ENCODE results near the gene BST2.

BST2 gene, protein sequence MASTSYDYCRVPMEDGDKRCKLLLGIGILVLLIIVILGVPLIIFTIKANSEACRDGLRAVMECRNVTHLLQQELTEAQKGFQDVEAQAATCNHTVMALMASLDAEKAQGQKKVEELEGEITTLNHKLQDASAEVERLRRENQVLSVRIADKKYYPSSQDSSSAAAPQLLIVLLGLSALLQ

DNA sequence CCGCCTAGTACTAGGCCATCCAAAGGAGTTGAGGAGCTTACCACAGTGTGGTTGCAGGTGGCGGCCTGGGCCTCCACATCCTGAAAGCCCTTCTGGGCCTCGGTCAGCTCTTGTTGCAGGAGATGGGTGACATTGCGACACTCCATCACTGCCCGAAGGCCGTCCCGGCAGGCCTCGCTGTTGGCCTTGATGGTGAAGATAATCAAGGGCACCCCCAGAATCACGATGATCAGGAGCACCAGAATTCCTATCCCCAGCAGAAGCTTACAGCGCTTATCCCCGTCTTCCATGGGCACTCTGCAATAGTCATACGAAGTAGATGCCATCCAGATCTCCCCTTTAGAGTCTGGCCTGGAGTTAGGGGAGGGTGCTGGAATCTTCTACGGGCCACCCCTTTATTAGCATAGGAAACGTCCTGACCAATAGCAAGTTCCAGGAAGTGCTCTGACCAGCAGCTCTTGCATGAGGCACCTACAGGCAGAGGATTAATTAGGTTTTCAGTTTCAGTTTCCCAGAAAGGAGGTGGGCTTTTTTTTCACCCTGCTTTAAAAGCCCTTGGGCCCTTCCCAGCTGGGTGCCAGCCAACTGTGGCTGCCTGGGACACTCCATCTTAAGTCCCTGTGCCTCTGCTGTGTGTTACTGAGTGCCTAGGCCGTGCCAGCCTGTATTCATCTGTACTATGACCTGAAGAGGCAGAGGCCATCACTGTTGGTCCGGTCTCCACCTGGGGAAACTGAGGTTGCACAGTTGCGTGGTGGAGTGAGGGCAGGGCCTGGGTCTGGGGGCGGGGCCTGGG is at the start of gene BST2:
TSS of gene BST2 (minus strand) at position 381 of the 796 bp plus-strand sequence. CDS start at position 326, 55 bp downstream.
- DNase-seq (ENCODE audit: low read depth in 2 of 3, low spot score in 2 of 3): no peak

DNA sequence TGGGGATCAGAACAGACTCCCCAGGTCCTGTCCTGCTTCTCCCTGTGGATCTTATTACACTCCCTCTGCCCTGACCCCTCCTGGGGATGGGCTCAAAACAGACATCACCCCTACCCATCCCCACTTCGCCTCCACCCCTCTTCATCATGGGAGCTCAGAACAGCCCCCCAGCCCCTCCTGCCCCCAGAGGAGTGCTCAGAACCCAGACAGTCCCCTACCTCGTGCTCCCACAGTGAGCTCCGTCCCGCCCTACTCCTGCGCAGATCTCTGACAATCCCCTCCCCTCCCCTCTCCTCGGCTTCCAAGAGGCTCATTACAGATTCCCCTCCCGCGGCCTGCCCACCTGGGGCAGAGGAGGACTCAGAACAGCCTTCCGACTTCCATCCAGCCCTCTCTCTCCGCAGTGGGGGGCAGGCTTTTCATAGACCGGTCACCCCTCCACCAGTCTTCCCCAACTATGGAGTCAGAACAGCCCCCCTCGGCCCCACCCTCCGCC is 49.2 kb upstream of the BST2 start:
- DNase-seq (ENCODE audit: low read depth in 2 of 3, low spot score in 2 of 3): no peak

DNA sequence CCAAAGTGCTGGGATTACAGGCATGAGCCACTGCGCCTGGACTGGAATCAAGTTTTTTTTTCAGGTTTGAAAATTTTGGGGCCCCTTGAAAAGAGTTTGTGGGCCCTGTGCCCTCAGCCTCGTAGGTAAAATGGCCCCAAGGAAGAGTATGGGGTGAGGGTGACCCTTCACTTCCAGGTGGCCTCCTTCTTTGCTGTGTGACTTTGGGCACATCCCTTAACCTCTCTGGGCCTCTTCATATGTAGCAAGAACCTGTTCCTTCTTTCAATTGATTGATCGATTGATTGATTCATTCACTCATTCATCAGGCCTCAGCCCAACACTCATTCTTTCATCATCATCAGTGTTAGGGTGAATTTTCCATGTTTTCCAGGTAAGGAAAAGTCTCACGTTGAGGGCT is 46.4 kb upstream of the BST2 start:
- no peak for DNase-seq (ENCODE audit: low read depth in 2 of 3, low spot score in 2 of 3)

DNA sequence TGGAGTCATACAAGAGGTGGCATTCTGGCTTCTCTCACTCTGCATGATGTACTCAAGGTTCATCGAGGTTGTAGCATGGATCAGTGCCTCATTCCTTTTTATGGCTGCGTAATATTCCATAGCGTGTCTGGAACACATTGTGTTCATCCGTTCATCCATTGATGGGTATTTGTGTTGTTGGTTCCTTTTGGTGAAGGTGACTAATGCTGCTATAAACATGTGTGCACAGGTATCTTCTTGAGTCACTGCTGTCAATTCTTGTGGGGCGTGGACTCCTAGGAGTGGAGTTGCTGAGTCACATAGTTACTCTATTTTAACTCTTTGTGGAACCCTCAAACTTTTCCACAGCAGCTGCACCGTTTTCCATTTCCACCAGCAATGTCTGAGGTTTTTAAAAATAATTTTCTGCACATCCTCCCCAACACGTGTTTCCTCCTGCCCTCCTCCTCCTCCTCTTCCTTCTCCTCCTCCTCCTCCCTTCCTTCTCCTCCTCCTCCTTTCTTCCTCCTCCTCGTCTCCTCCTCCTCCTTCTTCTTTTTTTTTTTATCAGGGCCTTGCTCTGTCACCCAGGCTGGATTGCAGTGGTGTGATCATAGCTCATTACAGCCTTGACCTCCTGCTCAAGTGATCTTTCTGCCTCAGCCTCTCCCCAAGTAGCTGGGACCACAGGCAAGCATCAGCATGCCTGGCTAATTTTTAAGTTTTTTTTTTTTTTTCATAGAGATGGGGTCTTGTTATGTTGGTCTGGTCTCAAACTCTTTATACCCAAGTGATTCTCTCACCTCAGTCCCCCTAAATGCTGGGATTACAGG is 45.0 kb upstream of the BST2 start:
- no peak for DNase-seq (ENCODE audit: low read depth in 2 of 3, low spot score in 2 of 3)

DNA sequence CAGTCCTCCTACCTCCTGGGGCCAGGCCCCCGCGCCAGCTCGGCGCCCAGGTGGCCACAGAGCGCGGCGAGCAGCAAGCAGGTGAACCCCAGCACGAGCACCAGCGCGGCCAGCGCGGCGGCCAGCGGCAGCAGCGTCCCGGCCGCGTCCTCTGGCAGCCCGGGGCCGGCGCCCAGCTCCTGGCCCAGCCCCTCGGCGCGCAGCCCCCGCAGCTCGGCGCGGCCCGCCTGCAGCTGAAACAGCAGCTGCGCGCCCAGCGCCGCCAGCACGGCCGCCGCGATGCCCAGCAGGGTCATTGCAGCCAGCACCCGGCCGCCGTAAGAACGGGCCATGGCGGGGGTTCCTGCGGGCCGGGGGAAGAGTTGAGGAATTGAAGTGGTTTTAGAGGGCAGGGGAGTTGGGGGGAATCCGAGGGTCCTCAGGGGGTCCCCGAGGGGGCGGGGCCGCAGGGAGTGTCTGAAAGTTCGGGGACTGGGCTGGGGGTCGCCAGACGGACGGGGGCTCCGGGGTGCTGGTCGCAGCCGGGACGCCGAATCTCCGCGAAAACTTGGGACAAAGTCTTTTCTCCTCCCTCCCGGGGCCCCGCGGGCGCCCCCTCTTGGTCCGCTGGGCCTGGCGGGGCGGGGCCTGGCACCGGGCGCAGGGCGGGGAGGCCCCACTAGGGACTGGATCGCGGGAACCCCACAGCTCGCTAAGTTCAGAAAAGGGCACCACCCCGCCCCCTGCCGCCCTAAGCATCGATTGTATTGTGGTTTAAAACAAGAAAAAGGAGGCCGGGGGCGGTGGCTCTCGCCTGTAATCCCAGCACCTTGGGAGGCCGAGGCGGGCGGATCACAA is 42.9 kb upstream of the BST2 start, which contains the start of gene TMEM221:
TSS of gene TMEM221 (minus strand) at position 538 of the 837 bp plus-strand sequence. CDS start at position 332, 206 bp downstream.
- peak in 1 of 3 experiments; percentile 31 for DNase-seq (ENCODE audit: low read depth in 2 of 3, low spot score in 2 of 3)

DNA sequence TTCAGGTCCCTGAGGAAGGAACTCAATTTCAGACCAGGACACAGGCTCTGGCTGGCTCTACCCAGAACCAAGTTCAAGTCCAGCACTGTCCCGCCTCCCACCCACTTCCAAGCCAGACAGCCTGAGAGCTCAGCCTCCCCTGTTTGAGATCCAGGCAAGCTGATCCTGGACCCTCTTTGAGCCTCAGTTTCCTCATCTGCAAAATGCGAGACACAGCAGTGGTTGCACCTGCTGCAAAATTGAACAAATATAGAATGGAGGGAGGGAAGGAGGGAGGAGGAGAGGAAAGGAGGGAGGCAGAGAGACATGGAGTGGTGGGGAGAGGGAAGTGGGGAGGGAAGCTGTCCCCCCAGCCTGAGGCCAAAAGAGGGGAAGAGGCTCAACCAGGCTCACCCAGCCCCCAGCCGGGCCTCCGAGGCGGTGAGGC is 42.3 kb upstream of the BST2 start:
- no peak for DNase-seq (ENCODE audit: low read depth in 2 of 3, low spot score in 2 of 3)

DNA sequence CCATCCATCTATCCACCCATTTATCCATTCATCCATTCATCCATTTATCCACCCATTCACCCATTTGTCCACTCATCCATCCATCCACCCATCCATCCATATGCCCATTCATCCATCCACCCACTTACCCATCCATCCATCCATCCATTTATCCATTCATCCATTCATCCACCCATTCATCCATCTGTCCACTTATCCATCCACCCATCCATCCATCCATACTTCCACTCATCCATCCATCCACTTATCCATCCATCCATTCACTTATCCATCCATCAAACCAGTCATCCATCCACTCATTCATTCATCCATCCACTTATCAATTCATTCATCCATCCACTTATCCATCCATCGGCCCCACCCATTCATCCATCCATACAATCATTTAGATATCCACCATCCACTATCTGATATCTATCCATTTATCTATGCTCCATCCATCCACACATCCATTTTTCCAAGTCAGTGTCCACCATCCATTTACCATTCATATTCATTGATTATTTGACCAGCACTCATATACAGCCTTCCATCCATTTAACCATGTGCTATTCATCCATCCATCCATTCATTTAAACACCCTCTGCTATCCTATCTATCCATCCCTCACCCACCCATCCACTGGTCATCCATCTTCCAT is 40.2 kb upstream of the BST2 start:
- DNase-seq (ENCODE audit: low read depth in 2 of 3, low spot score in 2 of 3): no peak

DNA sequence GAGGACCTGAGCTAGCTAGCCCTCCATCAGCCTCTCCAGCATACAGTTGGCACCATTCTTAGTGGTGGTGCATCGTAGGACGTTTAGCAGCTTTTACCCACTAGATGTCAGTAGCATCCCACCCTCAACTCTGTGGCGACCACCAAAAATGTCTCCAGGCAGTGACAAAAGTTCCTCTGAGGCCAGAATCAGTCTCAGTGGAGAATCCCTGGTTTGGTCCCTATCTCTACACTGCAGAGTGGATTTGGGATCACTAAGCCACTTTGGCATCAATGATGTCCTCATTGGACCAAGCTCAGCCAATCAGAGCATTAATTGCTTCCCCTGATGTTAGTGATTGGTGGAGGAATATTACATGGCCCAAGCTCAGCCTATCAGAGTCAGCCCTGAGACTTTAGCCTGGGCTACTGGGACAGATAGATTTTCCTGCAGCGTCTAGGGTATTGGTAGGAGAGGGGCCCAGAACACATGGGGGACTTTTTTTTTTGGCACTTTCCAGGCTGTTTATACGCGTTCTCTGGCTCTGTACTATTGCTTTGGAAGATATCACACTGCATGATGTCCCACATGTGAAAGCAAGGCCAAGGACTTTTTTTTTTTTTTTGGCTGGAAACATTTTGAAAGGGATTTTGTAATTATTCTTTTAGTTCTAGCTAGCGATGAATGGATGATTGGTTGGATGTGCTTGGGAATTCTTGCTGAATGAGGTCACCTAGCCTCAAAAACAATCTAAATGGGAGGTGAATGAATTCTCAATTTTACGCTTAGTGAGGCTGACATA is 36.0 kb upstream of the BST2 start:
- DNase-seq (ENCODE audit: low read depth in 2 of 3, low spot score in 2 of 3): no peak

DNA sequence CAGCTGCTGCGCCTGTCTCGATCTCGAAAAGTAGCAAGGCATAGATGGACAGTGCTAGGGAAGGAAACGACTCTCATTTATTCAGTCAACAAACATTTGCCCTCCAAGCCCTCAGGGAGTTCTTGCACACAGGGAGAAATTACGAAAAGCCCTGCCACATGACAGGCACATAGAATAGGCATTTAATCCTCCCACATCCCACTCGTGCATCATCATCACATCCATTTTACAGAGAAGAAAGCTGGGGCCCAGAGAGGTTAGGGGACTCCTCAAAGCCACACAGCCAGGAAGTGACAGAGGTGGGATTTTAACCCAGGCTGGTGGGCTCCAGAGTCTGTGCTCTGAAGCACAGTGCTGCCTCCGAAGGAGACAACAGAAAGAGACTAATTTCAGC is 31.4 kb upstream of the BST2 start:
- DNase-seq (ENCODE audit: low read depth in 2 of 3, low spot score in 2 of 3): no peak

DNA sequence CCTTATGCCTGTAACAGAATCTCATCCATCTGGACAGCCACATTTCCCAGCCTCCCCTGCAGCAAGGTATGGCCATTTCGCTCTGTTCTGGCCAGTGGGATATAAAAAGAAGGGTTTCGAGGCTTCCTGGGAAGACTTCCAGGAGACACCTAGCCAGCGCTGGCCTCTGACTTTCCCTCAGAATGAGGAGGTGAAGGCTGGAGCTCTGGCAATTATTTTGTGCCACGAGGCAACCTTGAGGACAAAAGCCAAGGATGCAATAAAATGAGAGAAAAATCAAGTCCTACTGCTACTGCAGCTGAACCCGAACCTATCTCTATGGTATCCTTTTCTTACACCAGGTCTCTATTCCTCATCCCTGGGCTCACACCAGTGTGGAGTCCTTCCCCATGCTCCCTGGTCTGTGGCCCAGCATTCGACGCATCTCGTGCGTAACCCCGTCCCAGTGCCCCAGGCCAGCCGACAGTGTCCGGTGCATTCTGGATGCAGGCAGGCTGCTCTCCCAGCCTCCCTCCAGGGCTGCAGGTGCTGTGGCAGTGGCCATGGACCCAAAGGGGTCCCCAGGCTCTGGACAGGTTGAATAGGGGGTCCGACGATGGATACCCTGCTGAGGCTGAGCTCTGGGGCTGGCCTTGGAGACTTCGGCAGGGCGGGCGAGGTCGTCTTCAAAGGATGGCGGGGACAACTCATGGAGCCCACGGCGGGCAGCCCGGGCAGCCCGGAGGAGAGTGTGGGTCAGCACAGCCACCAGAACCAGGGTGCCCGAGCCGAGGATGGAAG is 30.9 kb upstream of the BST2 start:
- no peak for DNase-seq (ENCODE audit: low read depth in 2 of 3, low spot score in 2 of 3)

DNA sequence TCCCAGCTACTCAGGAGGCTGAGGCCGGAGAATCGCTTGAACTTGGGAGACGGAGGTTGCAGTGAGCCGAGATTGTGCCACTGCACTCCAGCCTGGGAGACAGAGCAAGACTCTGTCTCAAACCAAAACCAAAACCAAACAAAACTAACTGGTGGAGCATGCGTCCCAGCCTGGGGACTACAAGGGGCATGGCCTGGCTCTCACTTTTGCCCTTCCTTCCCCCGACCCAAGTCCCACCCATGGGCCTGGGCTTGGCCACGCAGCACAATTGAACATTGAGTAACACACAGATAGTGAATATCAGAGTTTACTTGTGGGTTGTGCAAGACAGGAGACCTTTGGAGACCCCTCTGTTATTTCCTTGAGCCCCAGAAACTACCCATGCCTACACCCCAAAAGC is 29.8 kb upstream of the BST2 start:
- no peak for DNase-seq (ENCODE audit: low read depth in 2 of 3, low spot score in 2 of 3)

DNA sequence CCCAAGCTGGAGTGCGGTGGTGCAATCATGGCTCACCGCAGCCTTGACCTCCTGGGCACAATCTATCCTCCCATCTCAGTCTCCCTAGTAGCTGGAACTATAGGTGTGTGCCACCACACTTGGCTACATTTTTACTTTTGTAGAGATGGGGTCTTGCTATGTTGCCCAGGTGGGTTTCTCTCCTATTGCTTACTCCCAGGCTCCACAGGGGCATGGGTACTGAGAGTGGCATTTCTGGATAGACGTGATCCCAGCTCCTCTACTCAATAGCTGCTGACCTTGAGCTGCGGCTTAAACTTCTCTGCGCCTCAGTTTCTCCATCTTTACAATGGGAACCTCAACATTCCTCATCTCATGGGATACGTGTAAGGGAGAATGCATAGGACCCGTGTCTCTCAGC is 26.0 kb upstream of the BST2 start:
- DNase-seq (ENCODE audit: low read depth in 2 of 3, low spot score in 2 of 3): no peak

DNA sequence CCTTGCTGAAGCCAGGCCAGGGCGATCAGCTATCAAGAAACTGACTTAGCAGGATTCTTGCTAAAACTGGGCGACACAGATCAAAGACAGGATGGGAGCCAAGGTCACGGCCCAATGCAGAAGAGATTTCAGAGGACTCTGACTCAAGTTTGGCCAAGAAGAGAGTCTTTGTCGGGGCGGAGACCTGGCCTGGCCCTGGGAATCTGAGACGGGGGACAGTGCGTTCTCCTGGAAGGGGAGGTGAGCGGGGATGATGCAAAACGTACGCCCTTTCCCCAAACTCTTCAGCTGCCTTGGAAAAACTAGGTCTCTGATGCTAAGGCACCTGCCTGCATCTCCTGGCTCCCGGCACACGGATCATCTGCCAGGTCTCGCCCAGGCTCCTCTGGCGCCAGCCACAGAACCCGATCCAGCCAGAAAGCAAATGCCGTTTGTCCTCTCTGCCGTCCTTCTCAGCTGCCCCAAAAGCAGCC is 24.2 kb upstream of the BST2 start:
- no peak for DNase-seq (ENCODE audit: low read depth in 2 of 3, low spot score in 2 of 3)

DNA sequence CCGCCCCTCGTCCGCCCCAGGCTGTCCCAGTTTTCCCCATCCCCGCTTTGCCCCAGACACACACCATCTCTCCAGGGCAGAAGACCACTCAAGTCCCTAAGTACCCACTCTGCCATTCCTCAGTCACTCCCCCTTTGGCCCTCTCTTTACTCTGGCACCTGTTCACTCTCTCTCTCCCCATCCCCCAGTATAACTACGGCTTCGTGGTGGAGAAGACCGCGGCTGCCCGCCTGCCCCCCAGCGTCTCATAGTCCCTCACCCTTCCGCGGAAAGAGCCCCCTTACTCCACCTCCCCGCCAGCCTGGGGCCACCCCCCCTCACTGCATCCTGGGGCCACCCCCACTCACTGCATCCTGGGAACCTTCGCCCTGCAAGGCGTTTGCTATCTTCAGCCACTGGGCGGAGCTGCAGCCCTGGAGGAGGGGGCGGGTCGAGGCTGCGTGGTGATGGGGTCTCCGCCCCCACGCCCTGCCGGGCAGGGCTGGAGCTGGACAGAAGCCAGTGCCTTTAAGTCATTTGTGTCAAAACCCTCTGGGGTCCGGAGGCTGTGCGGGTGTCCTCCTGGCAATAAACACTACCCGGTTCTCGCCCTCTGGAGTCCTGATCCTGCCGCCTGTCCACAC is 19.4 kb upstream of the BST2 start:
- DNase-seq (ENCODE audit: low read depth in 2 of 3, low spot score in 2 of 3): no peak

DNA sequence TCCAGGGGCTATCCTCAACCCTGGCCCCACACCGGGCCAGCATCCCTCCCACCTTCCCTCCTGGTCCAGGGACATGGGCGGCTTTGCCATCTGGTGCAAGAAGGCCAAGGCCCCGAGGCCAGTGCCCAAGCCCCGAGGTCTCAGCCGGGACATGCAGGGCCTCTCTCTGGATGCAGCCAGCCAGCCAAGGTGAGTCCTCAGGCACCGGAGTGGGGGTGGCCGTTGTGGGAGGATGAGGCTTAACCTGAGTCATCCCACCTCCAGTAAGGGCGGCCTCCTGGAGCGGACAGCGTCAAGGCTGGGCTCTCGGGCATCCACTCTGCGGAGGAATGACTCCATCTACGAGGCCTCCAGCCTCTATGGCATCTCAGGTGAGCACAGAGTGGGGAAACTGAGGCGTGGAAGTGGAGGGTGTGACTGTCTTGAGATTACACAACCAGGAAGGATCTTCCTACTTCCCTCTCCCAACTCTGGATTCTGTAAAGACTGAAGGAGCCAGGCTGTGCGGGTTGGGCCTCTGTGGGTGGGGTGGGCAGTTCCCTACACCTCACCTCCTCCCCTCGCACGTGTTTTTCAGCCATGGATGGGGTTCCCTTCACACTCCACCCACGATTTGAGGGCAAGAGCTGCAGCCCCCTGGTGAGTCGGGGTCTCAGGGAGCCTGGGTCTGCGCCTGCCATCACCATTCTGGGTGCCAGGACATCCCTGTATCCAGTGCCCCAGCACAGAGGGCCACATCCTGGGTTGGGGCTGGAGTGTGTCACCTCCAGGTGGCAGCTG is 18.2 kb upstream of the BST2 start:
- DNase-seq (ENCODE audit: low read depth in 2 of 3, low spot score in 2 of 3): no peak

DNA sequence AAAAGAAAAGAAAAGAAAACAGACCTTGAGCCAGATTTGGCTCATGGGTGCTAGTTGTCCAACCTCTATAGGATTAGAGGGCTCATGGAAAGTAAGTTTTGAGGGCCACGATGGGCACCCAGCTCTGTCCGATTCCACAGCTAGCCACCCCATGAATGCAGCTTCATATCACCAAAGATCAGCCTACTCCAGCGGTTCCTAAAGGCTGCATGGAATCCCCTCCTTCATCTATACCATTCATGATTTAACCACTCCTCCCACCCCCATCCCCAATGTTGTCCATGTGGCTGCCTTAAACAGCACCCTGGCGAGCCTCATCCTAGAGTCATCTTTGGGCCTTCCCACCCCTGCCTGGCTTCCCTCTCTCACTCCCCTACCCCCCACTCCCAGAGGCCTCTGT is 16.5 kb upstream of the BST2 start:
- no peak for DNase-seq (ENCODE audit: low read depth in 2 of 3, low spot score in 2 of 3)

DNA sequence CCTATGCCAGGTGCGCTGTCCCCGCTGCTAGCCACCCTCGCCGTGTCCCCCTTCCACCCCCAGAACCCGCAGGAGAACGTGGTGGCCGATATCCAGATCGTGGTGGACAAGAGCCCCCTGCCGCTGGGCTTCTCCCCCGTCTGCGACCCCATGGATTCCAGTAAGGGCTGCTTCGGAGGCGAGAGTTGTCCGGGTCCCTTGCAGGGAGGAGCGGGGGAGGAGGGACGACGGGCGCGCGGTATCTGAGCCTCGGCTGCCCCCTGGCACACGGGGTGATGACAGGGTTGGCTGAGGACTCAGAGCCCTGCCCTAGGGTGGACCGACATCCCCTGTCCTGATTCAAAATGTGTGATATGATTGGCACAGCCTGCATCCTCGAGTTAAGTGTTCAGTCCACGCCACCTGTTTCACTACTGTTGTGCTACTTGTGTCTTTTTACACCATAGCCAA is 15.1 kb upstream of the BST2 start:
- DNase-seq (ENCODE audit: low read depth in 2 of 3, low spot score in 2 of 3): no peak

Measured in activated CD8-positive, alpha-beta memory T cell treated with anti-CD3 and anti-CD28 coated beads for 48 hours (primary cell).